Measurements from ENCODE around the gene TMEM134.

The TMEM134 gene

GRCh38 chr11:67468759-67469507, at the start of gene TMEM134:
TSS of gene TMEM134 (minus strand) at chr11:67469251. CDS start at chr11:67469192, 59 bp downstream.
- peak; percentile 51 for TF ChIP-seq CTCF (IDR thresholded peaks at IDR 0.05)

- no peak for TF ChIP-seq CTCF (IDR thresholded peaks at IDR 0.05)
Observed at GRCh38 chr11:67517784-67518552, 48.9 kb upstream of the TMEM134 start.

- TF ChIP-seq CTCF (IDR thresholded peaks at IDR 0.05): no peak
Observed at GRCh38 chr11:67516806-67517205, 47.8 kb upstream of the TMEM134 start.

GRCh38 chr11:67514116-67514515, 45.1 kb upstream of the TMEM134 start:
- no peak for TF ChIP-seq CTCF (IDR thresholded peaks at IDR 0.05)

GRCh38 chr11:67510023-67510345, 40.9 kb upstream of the TMEM134 start:
- TF ChIP-seq CTCF (IDR thresholded peaks at IDR 0.05): no peak

GRCh38 chr11:67508486-67509121, 39.6 kb upstream of the TMEM134 start:
- TF ChIP-seq CTCF (IDR thresholded peaks at IDR 0.05): no peak

GRCh38 chr11:67507864-67508485, 38.9 kb upstream of the TMEM134 start, which contains the start of gene CDK2AP2:
TSS of gene CDK2AP2 (minus strand) at chr11:67508162. CDS start at chr11:67508082, 80 bp downstream.
- no peak for TF ChIP-seq CTCF (IDR thresholded peaks at IDR 0.05)
